ENCODE data around the gene ZNF837.

DNA sequence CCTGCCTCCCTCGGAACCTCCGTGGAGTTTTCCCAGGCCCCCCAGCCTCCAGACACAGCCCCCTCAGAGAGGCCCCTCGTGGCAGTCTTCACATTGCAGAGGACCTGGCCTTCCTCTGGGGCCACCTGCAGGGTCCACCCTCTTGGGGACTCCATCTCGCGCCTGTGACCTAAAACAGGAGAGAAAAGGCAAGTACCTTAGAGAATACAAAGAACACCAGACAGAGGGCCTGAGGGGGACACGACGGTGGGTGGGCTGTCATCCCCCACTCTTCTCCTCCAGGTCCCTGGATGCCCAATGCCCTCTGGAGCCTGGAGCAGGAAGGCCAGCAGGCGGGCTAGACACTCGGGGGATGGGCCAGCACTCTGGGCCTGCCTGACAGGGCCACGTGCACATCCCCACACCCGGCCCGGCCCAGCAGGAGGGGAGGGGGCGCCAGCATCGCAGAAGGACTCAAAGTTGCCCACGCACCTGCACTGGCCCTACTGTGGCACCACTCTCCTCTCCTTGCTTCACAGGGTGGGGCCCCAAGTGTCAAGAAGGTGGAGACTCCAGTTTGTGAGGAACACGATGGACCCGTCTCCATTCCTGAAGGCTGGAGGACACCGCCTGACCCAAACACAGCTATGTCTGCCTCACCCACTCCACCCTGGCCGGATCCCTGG is 23.2 kb downstream of the ZNF837 start:
- TF ChIP-seq, protein P1, sequence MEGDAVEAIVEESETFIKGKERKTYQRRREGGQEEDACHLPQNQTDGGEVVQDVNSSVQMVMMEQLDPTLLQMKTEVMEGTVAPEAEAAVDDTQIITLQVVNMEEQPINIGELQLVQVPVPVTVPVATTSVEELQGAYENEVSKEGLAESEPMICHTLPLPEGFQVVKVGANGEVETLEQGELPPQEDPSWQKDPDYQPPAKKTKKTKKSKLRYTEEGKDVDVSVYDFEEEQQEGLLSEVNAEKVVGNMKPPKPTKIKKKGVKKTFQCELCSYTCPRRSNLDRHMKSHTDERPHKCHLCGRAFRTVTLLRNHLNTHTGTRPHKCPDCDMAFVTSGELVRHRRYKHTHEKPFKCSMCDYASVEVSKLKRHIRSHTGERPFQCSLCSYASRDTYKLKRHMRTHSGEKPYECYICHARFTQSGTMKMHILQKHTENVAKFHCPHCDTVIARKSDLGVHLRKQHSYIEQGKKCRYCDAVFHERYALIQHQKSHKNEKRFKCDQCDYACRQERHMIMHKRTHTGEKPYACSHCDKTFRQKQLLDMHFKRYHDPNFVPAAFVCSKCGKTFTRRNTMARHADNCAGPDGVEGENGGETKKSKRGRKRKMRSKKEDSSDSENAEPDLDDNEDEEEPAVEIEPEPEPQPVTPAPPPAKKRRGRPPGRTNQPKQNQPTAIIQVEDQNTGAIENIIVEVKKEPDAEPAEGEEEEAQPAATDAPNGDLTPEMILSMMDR (IDR thresholded peaks at IDR 0.05), result no peak
- TF ChIP-seq POLR2AphosphoS5 (IDR thresholded peaks at IDR 0.05; ENCODE audit: low read depth, low read length) (no peak), SIN3A (IDR thresholded peaks at IDR 0.05; ENCODE audit: borderline replicate concordance, insufficient read depth, low read depth, low read length) (no peak)
- TF ChIP-seq, protein P2, sequence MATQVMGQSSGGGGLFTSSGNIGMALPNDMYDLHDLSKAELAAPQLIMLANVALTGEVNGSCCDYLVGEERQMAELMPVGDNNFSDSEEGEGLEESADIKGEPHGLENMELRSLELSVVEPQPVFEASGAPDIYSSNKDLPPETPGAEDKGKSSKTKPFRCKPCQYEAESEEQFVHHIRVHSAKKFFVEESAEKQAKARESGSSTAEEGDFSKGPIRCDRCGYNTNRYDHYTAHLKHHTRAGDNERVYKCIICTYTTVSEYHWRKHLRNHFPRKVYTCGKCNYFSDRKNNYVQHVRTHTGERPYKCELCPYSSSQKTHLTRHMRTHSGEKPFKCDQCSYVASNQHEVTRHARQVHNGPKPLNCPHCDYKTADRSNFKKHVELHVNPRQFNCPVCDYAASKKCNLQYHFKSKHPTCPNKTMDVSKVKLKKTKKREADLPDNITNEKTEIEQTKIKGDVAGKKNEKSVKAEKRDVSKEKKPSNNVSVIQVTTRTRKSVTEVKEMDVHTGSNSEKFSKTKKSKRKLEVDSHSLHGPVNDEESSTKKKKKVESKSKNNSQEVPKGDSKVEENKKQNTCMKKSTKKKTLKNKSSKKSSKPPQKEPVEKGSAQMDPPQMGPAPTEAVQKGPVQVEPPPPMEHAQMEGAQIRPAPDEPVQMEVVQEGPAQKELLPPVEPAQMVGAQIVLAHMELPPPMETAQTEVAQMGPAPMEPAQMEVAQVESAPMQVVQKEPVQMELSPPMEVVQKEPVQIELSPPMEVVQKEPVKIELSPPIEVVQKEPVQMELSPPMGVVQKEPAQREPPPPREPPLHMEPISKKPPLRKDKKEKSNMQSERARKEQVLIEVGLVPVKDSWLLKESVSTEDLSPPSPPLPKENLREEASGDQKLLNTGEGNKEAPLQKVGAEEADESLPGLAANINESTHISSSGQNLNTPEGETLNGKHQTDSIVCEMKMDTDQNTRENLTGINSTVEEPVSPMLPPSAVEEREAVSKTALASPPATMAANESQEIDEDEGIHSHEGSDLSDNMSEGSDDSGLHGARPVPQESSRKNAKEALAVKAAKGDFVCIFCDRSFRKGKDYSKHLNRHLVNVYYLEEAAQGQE (IDR thresholded peaks at IDR 0.05; ENCODE audit: insufficient read depth in 1 of 2, low read depth in 2 of 2, low read length in 1 of 2), result no peak
